HepG2 (cell line): ENCODE data around the gene MRI1. TPM values are rescaled to one million over a fixed set of nuclear protein-coding genes. Genes with fewer than 3 reads are reported as not detected.

Experiments
- ATAC-seq: fragments of 200-7000 bp; cut with Tn5 transposase; 3 replicates; pipeline ENCODE4 v1.9.1; 2020; ENCODE audit warnings: mild to moderate bottlenecking, moderate library complexity
- BruUV-seq: library from RNA; stranded (reverse); fragments of 400-500 nt; replicated peaks from 2 replicates; lab custom pipeline; 2021; lab: Mats Ljungman, UMichigan
- CTCF ChIA-PET: fragments of 300-600 bp; formaldehyde crosslinking; extraction: SDS; loops from one replicate; lab custom pipeline; 2021; ENCODE audit warnings: low total read pairs, inconsistent platforms, low intra/inter-chr PET ratio; lab: Yijun Ruan, JAX
- POLR2A ChIA-PET: fragments of 350-600 bp; sonication (Branson Sonifier 250); formaldehyde crosslinking; loops from one replicate; lab custom pipeline; 2020; ENCODE audit warnings: antibody characterized with exemption, inconsistent platforms; lab: Yijun Ruan, JAX
- DNase-seq: peaks from one replicate; pipeline ENCODE4 v3.0.0-alpha.2; 2015; ENCODE audit warnings: low spot score
- FAIRE-seq: peaks from 3 replicates; lab custom pipeline; 2011; peaks lifted over from hg19 to GRCh38; lab: Jason Lieb, UNC
- H2AFZ ChIP-seq: one replicate; pipeline ENCODE4 v1.6.1; 2011; ENCODE audit warnings: low read length, inconsistent platforms
- H3K27ac ChIP-seq: fragments of 300-600 bp; 3 replicates; pipeline ENCODE4 v1.8.0; 2011; ENCODE audit warnings: mixed run types, mild to moderate bottlenecking, mixed read lengths, low read length, inconsistent platforms; ENCODE audit not compliant: insufficient read depth; ENCODE audit errors: extremely low read length
- H3K27me3 ChIP-seq, 2 experiments: fragments of 200-600 bp in 1 of 2; 2 replicates in 1 of 2; 3 replicates in 1 of 2; pipeline versions ENCODE4 v1.6.0 to v1.8.0; 2011; ENCODE audit warnings: low read length in 2 of 2, mild to moderate bottlenecking in 2 of 2, moderate library complexity in 2 of 2, inconsistent platforms in 1 of 2; ENCODE audit not compliant: insufficient read depth in 2 of 2, control insufficient read depth in 1 of 2
- H3K36me3 ChIP-seq, 2 experiments: fragments of 200-600 bp in 1 of 2; replicated peaks in 1 of 2; 2 replicates in 1 of 2; 3 replicates in 1 of 2; pipeline versions ENCODE4 v1.5.1 to v1.8.0; 2011; ENCODE audit warnings: low read length in 2 of 2, inconsistent platforms in 1 of 2; ENCODE audit not compliant: insufficient read depth in 2 of 2, control insufficient read depth in 1 of 2
- H3K4me1 ChIP-seq: 2 replicates; pipeline ENCODE4 v1.5.1; 2012; ENCODE audit warnings: low read length, inconsistent platforms; ENCODE audit not compliant: insufficient read depth
- H3K4me2 ChIP-seq: 2 replicates; pipeline ENCODE4 v1.6.0; 2011; ENCODE audit warnings: low read depth, low read length, inconsistent platforms
- H3K4me3 ChIP-seq, 3 experiments: fragments of 200-600 bp in 1 of 3; sonication (generic), shearing (Covaris generic) in 1 of 3; replicated peaks in 1 of 3; 2 replicates each; pipeline ENCODE4 v1.5.1; 2011 to 2016; ENCODE audit warnings: low read length in 3 of 3, inconsistent platforms in 2 of 3, low read depth in 2 of 3, mild to moderate bottlenecking in 2 of 3, control low read depth in 1 of 3, mixed read lengths in 1 of 3; ENCODE audit not compliant: insufficient read depth in 1 of 3
- H3K79me2 ChIP-seq: one replicate; pipeline ENCODE4 v1.6.1; 2011; ENCODE audit warnings: low read length, inconsistent platforms; ENCODE audit not compliant: insufficient read depth
- H3K9ac ChIP-seq: 2 replicates; pipeline ENCODE4 v1.6.0; 2011; ENCODE audit warnings: mild to moderate bottlenecking, low read depth, low read length, inconsistent platforms; ENCODE audit not compliant: insufficient read depth
- H3K9me3 ChIP-seq: 2 replicates; pipeline ENCODE4 v1.5.1; 2012; ENCODE audit warnings: mild to moderate bottlenecking, low read length
- H4K20me1 ChIP-seq: 2 replicates; pipeline ENCODE4 v1.6.0; 2011; ENCODE audit warnings: inconsistent platforms, mild to moderate bottlenecking, low read length, moderate library complexity; ENCODE audit not compliant: insufficient read depth
- CREB1 ChIP-seq, 2 experiments: fragments of 450-650 bp in 1 of 2; IDR thresholded peaks; 2 replicates each; pipeline ENCODE4 v1.6.1; 2016 to 2017; ENCODE audit warnings: control low read depth in 1 of 2, mild to moderate bottlenecking in 1 of 2, missing compliant biosample characterization in 1 of 2, missing genetic modification characterization in 1 of 2
- NFE2L1 ChIP-seq: sonication (generic); formaldehyde crosslinking; IDR thresholded peaks from 2 replicates; pipeline ENCODE4 v1.4.0; 2020; ENCODE audit warnings: missing genetic modification reagents, mild to moderate bottlenecking, borderline replicate concordance
- SIN3A ChIP-seq: IDR thresholded peaks from 2 replicates; pipeline ENCODE4 v1.6.1; 2011; ENCODE audit warnings: low read depth, mild to moderate bottlenecking, control low read depth, low read length, borderline replicate concordance
- SP2 ChIP-seq: sonication (generic); formaldehyde crosslinking; IDR thresholded peaks from 2 replicates; pipeline ENCODE4 v1.5.1; 2020; ENCODE audit warnings: mild to moderate bottlenecking, missing genetic modification reagents
- TBL1XR1 ChIP-seq: fragments of 150-350 bp; IDR thresholded peaks from 2 replicates; pipeline ENCODE4 v1.6.1; 2014; ENCODE audit warnings: borderline replicate concordance, low read length; ENCODE audit not compliant: partially characterized antibody
- TCF12 ChIP-seq, 2 experiments: fragments of 450-650 bp in 1 of 2; sonication (generic) in 1 of 2; formaldehyde crosslinking in 1 of 2; IDR thresholded peaks; 2 replicates each; pipeline versions ENCODE4 v1.6.1 to v1.8.0; 2017 to 2022; ENCODE audit warnings: antibody characterized with exemption in 1 of 2, mild to moderate bottlenecking in 1 of 2, missing genetic modification reagents in 1 of 2, moderate library complexity in 1 of 2
- ZNF225 ChIP-seq: sonication (generic); formaldehyde crosslinking; IDR thresholded peaks from 2 replicates; pipeline ENCODE4 v1.4.0; 2020; ENCODE audit warnings: mild to moderate bottlenecking, missing genetic modification reagents
- ZNF292 ChIP-seq: sonication (generic); formaldehyde crosslinking; IDR thresholded peaks from 2 replicates; pipeline ENCODE4 v1.8.1; 2022; ENCODE audit warnings: mild to moderate bottlenecking, low read depth, missing genetic modification reagents, borderline replicate concordance
- ZNF530 ChIP-seq: sonication (generic); formaldehyde crosslinking; IDR thresholded peaks from 2 replicates; pipeline ENCODE4 v1.5.0; 2020; ENCODE audit warnings: low read depth, mild to moderate bottlenecking, missing genetic modification reagents
- ZNF562 ChIP-seq: sonication (generic); formaldehyde crosslinking; IDR thresholded peaks from 2 replicates; pipeline ENCODE4 v1.8.0; 2022; ENCODE audit warnings: missing genetic modification reagents, borderline replicate concordance
- ZSCAN20 ChIP-seq: sonication (generic); formaldehyde crosslinking; IDR thresholded peaks from 2 replicates; pipeline ENCODE4 v1.4.0; 2020; ENCODE audit warnings: missing genetic modification reagents, mild to moderate bottlenecking, borderline replicate concordance
- WGBS: methylation state at CpG from one replicate; pipeline ENCODE4 v1.1.6; 2017; ENCODE audit warnings: low lambda C conversion rate; 5-methylcytosine and 5-hydroxymethylcytosine counted together
- in situ Hi-C: cut with HindIII; loops from 2 replicates; pipeline ENCODE4 v1.10.0; 2017; ENCODE audit warnings: low pct_unique_long_range_greater_than_20kb; ENCODE audit not compliant: extremely low pct_ligation_motif_present
- intact Hi-C: fragments of 100-400 bp; cut with micrococcal nuclease; formaldehyde crosslinking; loops from one replicate; pipeline ENCODE4 v1.10.0; 2022; ENCODE audit not compliant: unreplicated experiment
- polyA plus RNA-seq, 8 experiments: library from polyadenylated mRNA; depleted of rRNA in 3 of 8; stranded (reverse) in 7 of 8; unstranded in 1 of 8; fragments of >200 nt; fragmentation: Illumina TruSeq in 4 of 8; extraction: Trizol in 4 of 8; gene quantifications; 2 replicates each; pipeline versions ENCODE4 v1.2.1 to v1.2.3, GENCODE V29; 2011 to 2016; ENCODE audit warnings: low read depth in 4 of 8, missing spikeins in 1 of 8, mixed read lengths in 1 of 8; ENCODE audit not compliant: insufficient read depth in 1 of 8
- total RNA-seq, 5 experiments: library from RNA; depleted of rRNA; stranded (reverse); fragments of >200 nt; fragmentation: Illumina TruSeq; extraction: Trizol; gene quantifications; 2 replicates each; pipeline ENCODE4 v1.2.3, GENCODE V29; 2016; ENCODE audit warnings: low read depth in 1 of 5
- TF ChIP-seq, protein P1 (sequence below): sonication (generic); formaldehyde crosslinking; IDR thresholded peaks from 2 replicates; pipeline ENCODE4 v1.4.0; 2020; ENCODE audit warnings: missing genetic modification reagents, borderline replicate concordance
- TF ChIP-seq, protein P2 (sequence below): sonication (generic); formaldehyde crosslinking; IDR thresholded peaks from 2 replicates; pipeline ENCODE4 v1.8.1; 2023; ENCODE audit warnings: missing genetic modification reagents, mild to moderate bottlenecking, borderline replicate concordance

Gene MRI1
- total and polyA plus RNA-seq, 2 of the 13 experiments (the other 11 are each of a cell fraction or from before 2014, with no cell fraction given): 20.1 to 20.6 TPM

DNA sequence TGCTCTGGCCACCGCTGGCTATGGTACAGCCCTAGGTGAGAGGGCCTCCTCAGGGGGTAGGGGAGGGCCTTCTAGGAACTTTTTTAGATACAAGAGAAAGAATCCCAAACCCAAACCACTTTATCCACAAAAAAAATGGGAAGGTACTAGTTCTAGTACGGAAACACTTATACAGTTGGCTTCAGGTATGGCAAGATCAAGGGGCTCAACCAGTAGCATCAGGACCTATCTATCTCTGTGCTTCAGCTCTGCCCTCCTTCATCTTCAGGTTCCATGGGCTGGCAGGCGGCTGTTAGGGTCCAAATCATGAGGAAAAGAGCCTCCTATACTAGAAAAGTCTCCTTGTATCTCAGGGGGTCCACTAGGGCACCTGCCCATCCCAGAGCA is 1.8 kb downstream of the MRI1 start:
- DNase-seq (no peak), ATAC-seq (no peak), FAIRE-seq (no peak)
- Histone ChIP-seq H3K4me1 (peaks cover 32% of the 10 kb centered on the region), H3K36me3 (peaks cover 2 to 8% of the 10 kb centered on the region in 2 experiments; a peak in 2 of 5 replicates), H3K4me2 (peak overlapping the region; percentile 94), H3K9ac (peak overlapping the region; percentile 73; the same call in 1 of the 2 replicates), H3K79me2 (peaks cover 7% of the 10 kb centered on the region), H2AFZ (no peak overlapping the region), H3K27ac (peak overlapping the region; percentile 56), H3K4me3 (peak overlapping the region in 1 of 3 experiments; percentile 87; a peak in 1 of 6 replicates), H3K27me3 (no peaks in the 10 kb centered on the region), H4K20me1 (no peaks in the 10 kb centered on the region), H3K9me3 (no peaks in the 10 kb centered on the region)
- ChIA-PET POLR2A (interaction anchor here (2.1 kb wide), 2 partner anchors 8 to 18 kb away, joined by 19 to 21 read pairs; partner anchors contain the start of gene C19orf53), CTCF (no interaction called here)
- intact Hi-C loops (no loop called here), in situ Hi-C loops (loop anchor here (25.0 kb wide), 1 partner anchor 296 kb away; the partner anchor contains the start of genes MISP3 and PALM3)
- TSS peak; percentile 44 for BruUV-seq
- 92% methylated on average over 3 of the region's 3 CpGs for WGBS
- no peak for TF ChIP-seq CREB1 (IDR thresholded peaks at IDR 0.05)
- no peak for TF ChIP-seq CREB1 (CRISPR knock-in tag; IDR thresholded peaks at IDR 0.05)
- TF ChIP-seq ZNF530 (CRISPR knock-in tag): no peak
- no peak for TF ChIP-seq ZNF562 (CRISPR knock-in tag)
- no peak for TF ChIP-seq SP2 (CRISPR knock-in tag)
- no peak for TF ChIP-seq ZSCAN20
- TF ChIP-seq TCF12 (IDR thresholded peaks at IDR 0.05): no peak
- no peak for TF ChIP-seq TCF12 (CRISPR knock-in tag; IDR thresholded peaks at IDR 0.05)
- no peak for TF ChIP-seq NFE2L1
- TF ChIP-seq, protein P1, sequence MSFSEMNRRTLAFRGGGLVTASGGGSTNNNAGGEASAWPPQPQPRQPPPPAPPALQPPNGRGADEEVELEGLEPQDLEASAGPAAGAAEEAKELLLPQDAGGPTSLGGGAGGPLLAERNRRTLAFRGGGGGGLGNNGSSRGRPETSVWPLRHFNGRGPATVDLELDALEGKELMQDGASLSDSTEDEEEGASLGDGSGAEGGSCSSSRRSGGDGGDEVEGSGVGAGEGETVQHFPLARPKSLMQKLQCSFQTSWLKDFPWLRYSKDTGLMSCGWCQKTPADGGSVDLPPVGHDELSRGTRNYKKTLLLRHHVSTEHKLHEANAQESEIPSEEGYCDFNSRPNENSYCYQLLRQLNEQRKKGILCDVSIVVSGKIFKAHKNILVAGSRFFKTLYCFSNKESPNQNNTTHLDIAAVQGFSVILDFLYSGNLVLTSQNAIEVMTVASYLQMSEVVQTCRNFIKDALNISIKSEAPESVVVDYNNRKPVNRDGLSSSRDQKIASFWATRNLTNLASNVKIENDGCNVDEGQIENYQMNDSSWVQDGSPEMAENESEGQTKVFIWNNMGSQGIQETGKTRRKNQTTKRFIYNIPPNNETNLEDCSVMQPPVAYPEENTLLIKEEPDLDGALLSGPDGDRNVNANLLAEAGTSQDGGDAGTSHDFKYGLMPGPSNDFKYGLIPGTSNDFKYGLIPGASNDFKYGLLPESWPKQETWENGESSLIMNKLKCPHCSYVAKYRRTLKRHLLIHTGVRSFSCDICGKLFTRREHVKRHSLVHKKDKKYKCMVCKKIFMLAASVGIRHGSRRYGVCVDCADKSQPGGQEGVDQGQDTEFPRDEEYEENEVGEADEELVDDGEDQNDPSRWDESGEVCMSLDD (CRISPR knock-in tag): no peak
- TF ChIP-seq, protein P2, sequence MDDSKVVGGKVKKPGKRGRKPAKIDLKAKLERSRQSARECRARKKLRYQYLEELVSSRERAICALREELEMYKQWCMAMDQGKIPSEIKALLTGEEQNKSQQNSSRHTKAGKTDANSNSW (CRISPR knock-in tag): no peak
- peak; percentile 14; the same call in 1 of the 2 replicates for TF ChIP-seq ZNF225 (CRISPR knock-in tag)
- no peak for TF ChIP-seq ZNF292 (CRISPR knock-in tag)
- no peak for TF ChIP-seq TBL1XR1
- no peak for TF ChIP-seq SIN3A
